Neural crest cell (in vitro differentiated cells): ENCODE data around the gene GLUD2. TPM values are rescaled to one million over a fixed set of nuclear protein-coding genes. Genes with fewer than 3 reads are reported as not detected.

Source experiments
- DNase-seq: peaks from one replicate; pipeline ENCODE4 v3.0.0; 2021; ENCODE audit warnings: low read depth, mixed read lengths, low spot score
- H3K27ac Mint-ChIP-seq: one replicate; pipeline ENCODE4 v1.8.0; 2021; ENCODE audit warnings: mild to moderate bottlenecking, mixed read lengths; ENCODE audit not compliant: unreplicated experiment
- H3K27me3 Mint-ChIP-seq: 2 replicates; pipeline ENCODE4 v1.8.0; 2021; ENCODE audit warnings: low read depth, mild to moderate bottlenecking, mixed read lengths
- H3K36me3 Mint-ChIP-seq: 2 replicates; pipeline ENCODE4 v1.8.0; 2021; ENCODE audit warnings: low read depth, mild to moderate bottlenecking, mixed read lengths
- H3K4me1 Mint-ChIP-seq: 2 replicates; pipeline ENCODE4 v1.8.0; 2021; ENCODE audit warnings: mixed read lengths
- H3K4me3 Mint-ChIP-seq: one replicate; pipeline ENCODE4 v1.8.0; 2021; ENCODE audit warnings: mild to moderate bottlenecking, mixed read lengths
- H3K9me3 Mint-ChIP-seq: 2 replicates; pipeline ENCODE4 v1.8.0; 2021; ENCODE audit warnings: mixed read lengths
- CTCF ChIP-seq: fragments of 200-600 bp; sonication (generic); conservative IDR thresholded peaks from 2 replicates; pipeline ENCODE4 v1.5.0; 2021; ENCODE audit warnings: antibody characterized with exemption, mild to moderate bottlenecking
- total RNA-seq: library from RNA; stranded (reverse); gene quantifications from 2 replicates; pipeline ENCODE4 v1.2.1, GENCODE V29; 2021

GLUD2 gene
- total RNA-seq, 1 donor from 2014 or later, result 5.9 TPM

- Mint-ChIP-seq H3K36me3 (peaks cover 3% of the 10 kb centered on the region), H3K9me3 (peaks cover 8% of the 10 kb centered on the region), H3K4me3 (no peak overlapping the region), H3K4me1 (no peaks in the 10 kb centered on the region), H3K27ac (no peak overlapping the region), H3K27me3 (no peaks in the 10 kb centered on the region)
- no peak for TF ChIP-seq CTCF
- DNase-seq, result no peak
These were observed 17.3 kb upstream of the GLUD2 start for GRCh38 chrX:121030083-121030482.

GRCh38 chrX:121032531-121032930 lies 14.9 kb upstream of the GLUD2 start:
- no peak overlapping the region for H3K27ac Mint-ChIP-seq
- no peak overlapping the region for H3K4me3 Mint-ChIP-seq
- peaks cover 5% of the 10 kb centered on the region for H3K9me3 Mint-ChIP-seq
- no peaks in the 10 kb centered on the region for H3K36me3 Mint-ChIP-seq
- H3K4me1 Mint-ChIP-seq, result no peaks in the 10 kb centered on the region
- DNase-seq, result no peak
- H3K27me3 Mint-ChIP-seq, result no peaks in the 10 kb centered on the region
- TF ChIP-seq CTCF, result no peak

- no peaks in the 10 kb centered on the region for H3K36me3 Mint-ChIP-seq
- DNase-seq, result no peak
- H3K27me3 Mint-ChIP-seq, result no peaks in the 10 kb centered on the region
- H3K9me3 Mint-ChIP-seq, result peaks cover 3% of the 10 kb centered on the region
- no peaks in the 10 kb centered on the region for H3K4me1 Mint-ChIP-seq
- TF ChIP-seq CTCF, result no peak
- no peak overlapping the region for H3K4me3 Mint-ChIP-seq
- no peak overlapping the region for H3K27ac Mint-ChIP-seq
These were observed 11.3 kb upstream of the GLUD2 start for GRCh38 chrX:121036137-121036536.

GRCh38 chrX:121036951-121037350 lies 10.5 kb upstream of the GLUD2 start:
- no peak for DNase-seq
- no peak overlapping the region for H3K27ac Mint-ChIP-seq
- H3K9me3 Mint-ChIP-seq, result peaks cover 2% of the 10 kb centered on the region
- H3K4me1 Mint-ChIP-seq, result no peaks in the 10 kb centered on the region
- H3K27me3 Mint-ChIP-seq, result no peaks in the 10 kb centered on the region
- TF ChIP-seq CTCF, result no peak
- H3K4me3 Mint-ChIP-seq, result no peak overlapping the region
- H3K36me3 Mint-ChIP-seq, result peaks cover 3% of the 10 kb centered on the region

GRCh38 chrX:121050781-121051180 lies 3.4 kb downstream of the GLUD2 start:
- Mint-ChIP-seq H3K27ac (no peak overlapping the region), H3K4me1 (peaks cover 3% of the 10 kb centered on the region), H3K36me3 (peaks cover 3% of the 10 kb centered on the region), H3K9me3 (peaks cover 5% of the 10 kb centered on the region), H3K27me3 (no peaks in the 10 kb centered on the region), H3K4me3 (no peak overlapping the region)
- DNase-seq, result no peak
- TF ChIP-seq CTCF, result no peak

GRCh38 chrX:121052122-121052521 lies 4.7 kb downstream of the GLUD2 start:
- H3K9me3 Mint-ChIP-seq, result peaks cover 5% of the 10 kb centered on the region
- DNase-seq, result no peak
- H3K4me1 Mint-ChIP-seq, result peaks cover 3% of the 10 kb centered on the region
- H3K27ac Mint-ChIP-seq, result no peak overlapping the region
- no peak overlapping the region for H3K4me3 Mint-ChIP-seq
- H3K36me3 Mint-ChIP-seq, result peaks cover 3% of the 10 kb centered on the region
- no peaks in the 10 kb centered on the region for H3K27me3 Mint-ChIP-seq
- TF ChIP-seq CTCF, result no peak
